Femur (tissue), 1 donor: Measurements from ENCODE around the gene RAPGEF6.

Source experiments
- DNase-seq: peaks from one replicate; pipeline ENCODE4 v3.0.0-alpha.2; 2017

RAPGEF6 gene

GRCh38 chr5:131539251-131539650 is 95.8 kb downstream of the RAPGEF6 start:
- DNase-seq = no peak

GRCh38 chr5:131538177-131538593 is 96.8 kb downstream of the RAPGEF6 start:
- no peak for DNase-seq

GRCh38 chr5:131536850-131537448 is 98.1 kb downstream of the RAPGEF6 start:
- DNase-seq = no peak

GRCh38 chr5:131536211-131536826 is 98.7 kb downstream of the RAPGEF6 start:
- DNase-seq = no peak

- DNase-seq = no peak
Observed at GRCh38 chr5:131534974-131535373, 100.1 kb downstream of the RAPGEF6 start.

DNA sequence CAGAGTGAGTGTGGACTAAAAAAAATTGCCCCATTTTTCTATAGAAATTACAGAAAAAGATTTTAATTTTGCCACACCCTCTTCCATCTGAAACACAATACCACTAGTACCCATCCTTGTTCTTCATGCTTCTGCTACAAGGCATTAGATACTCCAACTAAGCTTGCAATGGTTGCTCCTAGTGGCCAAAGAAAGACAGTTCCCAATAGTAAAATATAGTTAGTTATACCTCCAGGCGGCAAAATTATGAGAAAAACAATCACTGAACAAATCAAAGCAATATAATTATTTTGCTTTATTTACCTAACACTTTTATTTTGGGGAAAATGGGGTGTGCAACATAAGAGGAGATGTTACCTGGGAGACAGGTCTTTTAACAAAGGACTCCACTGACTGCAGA is 101.2 kb downstream of the RAPGEF6 start:
- no peak for DNase-seq

DNA sequence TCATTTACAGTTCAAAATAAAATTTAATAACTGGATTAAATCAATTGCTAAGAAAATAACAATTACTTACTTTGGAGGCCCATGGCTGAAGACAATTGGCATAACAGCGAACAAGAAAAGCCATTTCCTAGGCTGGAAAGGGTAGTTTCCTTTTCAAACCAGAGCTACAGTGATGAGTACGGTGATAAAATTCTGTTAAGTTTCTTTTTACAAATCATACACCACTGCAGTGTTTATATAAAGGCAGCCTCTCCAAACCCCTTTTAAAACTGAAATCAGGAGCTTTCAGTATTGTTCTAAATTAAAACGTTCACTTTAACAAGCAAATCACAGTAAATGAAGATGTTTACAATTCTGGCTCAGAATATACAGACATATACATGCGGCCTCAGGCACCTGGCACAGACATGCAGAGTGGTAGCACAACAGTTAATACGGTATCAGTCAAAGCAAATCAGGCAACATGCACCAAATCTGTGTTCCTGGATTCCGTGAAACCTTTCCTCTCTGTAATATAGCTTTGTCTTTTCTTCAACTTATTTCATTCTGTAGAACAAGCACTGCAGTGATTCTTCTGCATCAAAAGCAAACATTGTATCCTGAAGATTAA is 102.9 kb downstream of the RAPGEF6 start:
- DNase-seq = no peak

GRCh38 chr5:131530706-131531331 is 104.2 kb downstream of the RAPGEF6 start:
- DNase-seq = no peak

- DNase-seq = no peak
Observed at GRCh38 chr5:131528682-131529081, 106.3 kb downstream of the RAPGEF6 start.

- no peak for DNase-seq
Observed at GRCh38 chr5:131525805-131526204, 109.2 kb downstream of the RAPGEF6 start.

DNA sequence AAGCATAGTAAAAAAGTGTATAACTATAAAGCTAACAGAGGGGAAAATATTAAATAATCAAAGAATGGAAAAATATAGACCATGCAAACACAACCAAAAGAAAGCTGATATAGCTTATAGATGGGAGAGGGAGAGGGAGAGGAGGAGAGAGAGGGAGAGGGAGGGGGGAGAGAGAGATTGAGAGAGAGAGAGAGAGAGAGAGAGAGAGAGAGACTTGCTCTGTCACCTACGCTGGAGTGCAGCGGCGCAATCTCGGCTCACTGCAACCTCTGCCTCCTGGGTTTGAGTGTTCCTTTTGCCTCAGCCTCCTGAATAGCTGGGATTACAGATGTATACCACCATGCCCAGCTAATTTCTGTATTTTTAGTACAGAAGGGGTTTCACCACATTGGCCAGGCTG is 110.6 kb downstream of the RAPGEF6 start:
- no peak for DNase-seq

GRCh38 chr5:131523500-131524185 is 111.4 kb downstream of the RAPGEF6 start:
- DNase-seq = no peak

DNA sequence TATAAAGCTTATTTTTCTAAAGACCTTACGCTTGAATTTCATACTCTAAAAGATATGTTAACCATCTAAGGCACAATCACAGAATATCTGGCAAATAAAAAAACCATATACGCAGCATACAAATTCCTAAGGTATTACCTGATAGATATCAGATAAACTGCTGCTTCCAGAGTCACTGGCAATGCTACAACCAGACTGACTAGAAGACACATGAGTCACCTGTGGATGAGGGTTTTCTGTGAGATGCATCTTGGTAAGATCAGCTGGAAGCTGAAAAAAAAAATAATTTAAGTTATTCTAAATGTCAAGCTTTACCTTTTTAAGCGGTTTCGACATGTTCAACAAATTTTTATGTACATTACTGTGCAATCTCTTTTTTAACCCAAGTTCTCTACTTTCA is 113.8 kb downstream of the RAPGEF6 start:
- no peak for DNase-seq

- no peak for DNase-seq
Observed at GRCh38 chr5:131515348-131515747, 119.7 kb downstream of the RAPGEF6 start.

DNA sequence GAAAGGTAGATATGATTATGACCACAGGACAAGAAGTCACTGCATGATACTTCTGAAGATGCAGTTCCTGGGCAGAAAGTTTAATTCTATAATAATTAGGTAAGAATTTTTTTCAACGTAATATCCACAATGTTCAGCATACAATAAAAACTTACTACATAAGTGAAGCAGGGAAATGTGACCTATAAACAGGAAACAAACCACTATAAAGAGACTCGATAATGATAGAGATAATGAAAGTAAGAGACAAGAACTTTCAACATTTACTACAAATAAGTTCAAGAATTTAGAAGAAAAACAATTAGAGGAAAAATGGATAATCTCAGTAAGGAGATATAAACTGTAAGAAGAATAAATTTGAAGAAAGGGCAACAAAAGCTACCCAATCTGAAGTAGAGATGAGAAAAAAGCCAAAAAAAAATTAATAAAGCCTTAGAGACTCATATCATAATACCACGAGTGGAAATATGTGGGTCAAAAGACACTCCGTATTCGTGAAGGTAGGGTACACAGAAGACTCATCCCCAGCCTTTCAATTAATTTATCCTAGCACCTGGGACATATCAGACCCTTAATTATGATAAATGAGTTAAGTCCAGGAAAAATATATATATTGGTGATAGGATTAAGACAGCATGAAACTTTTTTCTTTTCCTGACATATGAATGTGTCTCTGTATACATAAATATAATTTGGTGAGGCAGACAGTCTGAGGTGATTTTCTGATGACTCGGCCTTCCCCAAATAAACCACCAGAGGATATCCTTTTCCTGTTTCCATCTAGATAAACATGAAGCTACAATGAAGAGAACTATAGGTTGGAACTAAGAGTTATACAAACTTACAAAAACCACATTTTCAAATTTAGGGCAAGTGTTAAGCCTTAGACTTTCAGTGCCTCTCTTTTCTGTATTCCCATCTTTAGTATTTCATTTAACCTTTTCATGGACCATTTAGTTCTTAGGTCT is 120.4 kb downstream of the RAPGEF6 start:
- DNase-seq = no peak

GRCh38 chr5:131513780-131514179 is 121.2 kb downstream of the RAPGEF6 start:
- no peak for DNase-seq

DNA sequence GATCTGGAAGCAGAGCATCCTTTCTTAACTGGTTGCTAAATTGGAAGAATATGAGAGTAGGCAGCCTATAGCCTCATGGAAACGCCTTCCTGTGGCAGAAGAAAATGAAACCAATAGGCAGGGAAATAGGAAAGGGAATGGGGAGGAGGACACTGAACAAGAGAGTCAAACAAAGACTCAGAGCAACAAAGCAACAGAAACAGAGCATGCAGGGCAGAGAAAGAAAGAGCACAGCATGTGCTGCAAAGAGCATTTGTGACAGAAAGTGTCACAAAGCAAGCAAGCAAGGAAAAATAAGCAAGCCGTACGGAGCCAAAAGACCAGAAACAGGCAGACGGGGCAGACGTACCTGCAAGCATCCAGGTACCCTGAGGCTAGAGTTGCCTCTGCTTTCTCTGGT is 123.1 kb downstream of the RAPGEF6 start:
- no peak for DNase-seq

- no peak for DNase-seq
Observed at GRCh38 chr5:131509801-131510200, 125.2 kb downstream of the RAPGEF6 start.

DNA sequence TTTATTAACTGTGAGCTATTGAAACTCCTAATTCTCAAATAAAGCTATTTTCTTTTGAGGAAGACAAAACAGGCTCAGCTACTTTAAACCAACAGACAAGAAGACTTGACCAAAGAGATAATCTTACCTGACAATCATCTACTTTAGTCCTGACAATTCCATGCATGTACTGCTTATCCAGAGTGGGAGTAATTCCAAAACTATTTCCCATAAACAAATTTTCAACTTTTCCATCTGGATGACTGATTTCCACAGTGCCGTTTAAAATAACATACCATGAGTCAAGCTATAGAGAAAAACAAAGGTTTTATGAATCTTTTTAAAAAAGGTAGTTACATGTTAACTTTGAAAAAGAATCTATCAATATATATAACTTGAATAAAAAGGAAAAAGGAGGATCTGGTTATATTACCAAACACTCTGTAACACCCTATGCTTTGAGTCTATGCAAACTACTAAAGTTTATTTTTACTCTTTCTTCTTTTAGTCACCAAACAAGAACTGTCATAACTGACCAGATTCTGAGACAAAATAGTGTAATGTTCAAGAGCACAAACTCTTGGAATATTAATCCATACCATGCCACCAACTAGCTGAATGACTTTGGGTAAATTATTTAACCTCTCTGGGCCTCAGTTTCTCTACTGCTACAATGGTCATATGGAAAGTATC is 129.7 kb downstream of the RAPGEF6 start:
- no peak for DNase-seq

GRCh38 chr5:131496400-131496713 is 138.7 kb downstream of the RAPGEF6 start:
- DNase-seq = no peak

DNA sequence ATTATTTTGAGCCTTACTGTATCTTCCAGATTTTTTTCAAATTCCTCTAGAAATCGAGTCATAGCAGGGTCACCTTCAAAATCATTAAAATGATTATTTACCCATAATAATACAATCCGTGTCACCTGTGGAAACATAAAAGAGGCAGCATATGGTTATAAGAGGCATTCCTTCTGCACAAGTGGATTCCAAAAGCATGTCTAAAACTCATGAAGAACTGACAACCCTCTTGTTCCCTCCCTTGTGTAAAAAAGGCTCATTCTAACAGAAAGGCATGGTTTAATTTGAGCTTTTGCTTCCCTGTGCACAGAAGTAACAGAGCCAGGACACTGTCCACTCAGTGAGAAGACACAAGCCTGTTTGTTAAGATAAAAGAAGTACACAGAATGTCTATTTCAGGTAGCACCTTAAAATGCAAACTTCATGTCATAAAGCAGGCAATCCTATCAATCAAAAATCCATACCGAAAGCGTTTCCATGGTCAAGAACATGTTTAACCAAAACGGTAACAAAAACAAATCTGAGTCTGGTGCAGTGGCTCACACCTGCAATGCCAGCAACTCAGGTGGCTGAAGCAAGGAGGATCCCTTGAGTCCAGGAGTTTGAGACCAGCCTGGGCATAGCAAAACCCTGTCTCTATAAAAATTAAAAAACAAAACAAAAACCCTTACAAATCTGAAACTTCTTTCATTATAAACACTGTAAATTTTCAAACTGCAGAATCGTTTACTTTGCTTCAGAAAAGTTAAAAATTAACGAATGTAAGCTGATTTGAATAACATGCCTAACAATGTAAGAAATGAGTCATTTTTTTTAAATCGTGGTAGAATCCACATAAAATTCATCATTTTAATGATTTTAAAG is 139.3 kb downstream of the RAPGEF6 start:
- DNase-seq = no peak
